ENCODE results near the gene LIPA.
"Not testable (repeated sequence)": the region's sequence is repeated elsewhere in the genome, so short reads cannot be mapped to it uniquely, and the experiment has no call there.

Gene LIPA

GRCh38 chr10:89269433-89270152 is 18.0 kb upstream of the LIPA start:
- Histone ChIP-seq H3K27ac (ENCODE audit: low read depth, low read length) (no peak overlapping the region), H3K4me3 (ENCODE audit: low read depth in 1 of 2, low read length in 2 of 2) (no peak overlapping the region), H3K4me1 (ENCODE audit: insufficient read depth, low read length) (peaks cover 8% of the 10 kb centered on the region), H3K36me3 (ENCODE audit: insufficient read depth, low read length) (no peaks in the 10 kb centered on the region), H3K9ac (ENCODE audit: low read length) (no peak overlapping the region), H3K27me3 (ENCODE audit: control insufficient read depth in 1 of 2, insufficient read depth in 2 of 2, low read length in 2 of 2) (no peaks in the 10 kb centered on the region), H3K9me3 (ENCODE audit: low read length) (no peaks in the 10 kb centered on the region)

GRCh38 chr10:89266721-89267453 is 15.3 kb upstream of the LIPA start:
- H3K27ac ChIP-seq (ENCODE audit: low read depth, low read length), result no peak overlapping the region
- H3K9ac ChIP-seq (ENCODE audit: low read length), result no peak overlapping the region
- no peak overlapping the region for H3K4me3 ChIP-seq (ENCODE audit: low read depth in 1 of 2, low read length in 2 of 2)

GRCh38 chr10:89263531-89263930 is 12.0 kb upstream of the LIPA start:
- H3K9ac ChIP-seq (ENCODE audit: low read length), result no peak overlapping the region
- H3K4me3 ChIP-seq (ENCODE audit: low read depth in 1 of 2, low read length in 2 of 2), result no peak overlapping the region
- H3K9me3 ChIP-seq (ENCODE audit: low read length), result no peaks in the 10 kb centered on the region
- no peaks in the 10 kb centered on the region for H3K27me3 ChIP-seq (ENCODE audit: control insufficient read depth in 1 of 2, insufficient read depth in 2 of 2, low read length in 2 of 2)
- H3K36me3 ChIP-seq (ENCODE audit: insufficient read depth, low read length), result no peaks in the 10 kb centered on the region
- H3K4me1 ChIP-seq (ENCODE audit: insufficient read depth, low read length), result peaks cover 25% of the 10 kb centered on the region
- no peak overlapping the region for H3K27ac ChIP-seq (ENCODE audit: low read depth, low read length)

More at GRCh38 chr10:89266721-89267453, 15.3 kb upstream of the LIPA start:
- peaks cover 13% of the 10 kb centered on the region for H3K4me1 ChIP-seq (ENCODE audit: insufficient read depth, low read length)
- no peaks in the 10 kb centered on the region for H3K9me3 ChIP-seq (ENCODE audit: low read length)
- no peaks in the 10 kb centered on the region for H3K27me3 ChIP-seq (ENCODE audit: control insufficient read depth in 1 of 2, insufficient read depth in 2 of 2, low read length in 2 of 2)
- H3K36me3 ChIP-seq (ENCODE audit: insufficient read depth, low read length), result no peaks in the 10 kb centered on the region

- H3K27ac ChIP-seq (ENCODE audit: low read depth, low read length), result no peak overlapping the region
Observed at GRCh38 chr10:89263091-89263490, 11.5 kb upstream of the LIPA start.

GRCh38 chr10:89262086-89263051 is 10.8 kb upstream of the LIPA start:
- Histone ChIP-seq H3K4me1 (ENCODE audit: insufficient read depth, low read length) (peaks cover 25% of the 10 kb centered on the region), H3K9ac (ENCODE audit: low read length) (no peak overlapping the region), H3K9me3 (ENCODE audit: low read length) (no peaks in the 10 kb centered on the region), H3K4me3 (ENCODE audit: low read depth in 1 of 2, low read length in 2 of 2) (no peak overlapping the region), H3K27ac (ENCODE audit: low read depth, low read length) (no peak overlapping the region), H3K27me3 (ENCODE audit: control insufficient read depth in 1 of 2, insufficient read depth in 2 of 2, low read length in 2 of 2) (no peaks in the 10 kb centered on the region), H3K36me3 (ENCODE audit: insufficient read depth, low read length) (no peaks in the 10 kb centered on the region)

More at GRCh38 chr10:89263091-89263490, 11.5 kb upstream of the LIPA start:
- Histone ChIP-seq H3K9me3 (ENCODE audit: low read length) (no peaks in the 10 kb centered on the region), H3K4me3 (ENCODE audit: low read depth in 1 of 2, low read length in 2 of 2) (no peak overlapping the region), H3K4me1 (ENCODE audit: insufficient read depth, low read length) (peaks cover 25% of the 10 kb centered on the region), H3K27me3 (ENCODE audit: control insufficient read depth in 1 of 2, insufficient read depth in 2 of 2, low read length in 2 of 2) (no peaks in the 10 kb centered on the region), H3K36me3 (ENCODE audit: insufficient read depth, low read length) (no peaks in the 10 kb centered on the region), H3K9ac (ENCODE audit: low read length) (no peak overlapping the region)

GRCh38 chr10:89258881-89259280 is 7.3 kb upstream of the LIPA start:
- Histone ChIP-seq H3K9ac (ENCODE audit: low read length) (no peak overlapping the region), H3K27me3 (ENCODE audit: control insufficient read depth in 1 of 2, insufficient read depth in 2 of 2, low read length in 2 of 2) (no peaks in the 10 kb centered on the region), H3K4me3 (ENCODE audit: low read depth in 1 of 2, low read length in 2 of 2) (no peak overlapping the region), H3K27ac (ENCODE audit: low read depth, low read length) (no peak overlapping the region), H3K9me3 (ENCODE audit: low read length) (no peaks in the 10 kb centered on the region), H3K36me3 (ENCODE audit: insufficient read depth, low read length) (no peaks in the 10 kb centered on the region), H3K4me1 (ENCODE audit: insufficient read depth, low read length) (peaks cover 18% of the 10 kb centered on the region)

- H3K4me1 ChIP-seq (ENCODE audit: insufficient read depth, low read length), result peaks cover 18% of the 10 kb centered on the region
- H3K9me3 ChIP-seq (ENCODE audit: low read length), result no peaks in the 10 kb centered on the region
- H3K9ac ChIP-seq (ENCODE audit: low read length), result no peak overlapping the region
- no peaks in the 10 kb centered on the region for H3K27me3 ChIP-seq (ENCODE audit: control insufficient read depth in 1 of 2, insufficient read depth in 2 of 2, low read length in 2 of 2)
- H3K4me3 ChIP-seq (ENCODE audit: low read depth in 1 of 2, low read length in 2 of 2), result no peak overlapping the region
- H3K36me3 ChIP-seq (ENCODE audit: insufficient read depth, low read length), result no peaks in the 10 kb centered on the region
- H3K27ac ChIP-seq (ENCODE audit: low read depth, low read length), result no peak overlapping the region
Observed at GRCh38 chr10:89257581-89257980, 6.0 kb upstream of the LIPA start.

- no peaks in the 10 kb centered on the region for H3K36me3 ChIP-seq (ENCODE audit: insufficient read depth, low read length)
- H3K4me1 ChIP-seq (ENCODE audit: insufficient read depth, low read length), result peaks cover 13% of the 10 kb centered on the region
- H3K27ac ChIP-seq (ENCODE audit: low read depth, low read length), result no peak overlapping the region
- no peak overlapping the region for H3K9ac ChIP-seq (ENCODE audit: low read length)
- H3K9me3 ChIP-seq (ENCODE audit: low read length), result no peaks in the 10 kb centered on the region
- no peaks in the 10 kb centered on the region for H3K27me3 ChIP-seq (ENCODE audit: control insufficient read depth in 1 of 2, insufficient read depth in 2 of 2, low read length in 2 of 2)
- H3K4me3 ChIP-seq (ENCODE audit: low read depth in 1 of 2, low read length in 2 of 2), result no peak overlapping the region
Observed at GRCh38 chr10:89256962-89257361, 5.4 kb upstream of the LIPA start.

- Histone ChIP-seq H3K9me3 (ENCODE audit: low read length) (no peaks in the 10 kb centered on the region), H3K27ac (ENCODE audit: low read depth, low read length) (no peak overlapping the region), H3K4me3 (ENCODE audit: low read depth in 1 of 2, low read length in 2 of 2) (no peak overlapping the region), H3K36me3 (ENCODE audit: insufficient read depth, low read length) (no peaks in the 10 kb centered on the region), H3K9ac (ENCODE audit: low read length) (no peak overlapping the region), H3K27me3 (ENCODE audit: control insufficient read depth in 1 of 2, insufficient read depth in 2 of 2, low read length in 2 of 2) (no peaks in the 10 kb centered on the region), H3K4me1 (ENCODE audit: insufficient read depth, low read length) (peaks cover 9% of the 10 kb centered on the region)
Observed at GRCh38 chr10:89256340-89256739, 4.8 kb upstream of the LIPA start.

- Histone ChIP-seq H3K27ac (ENCODE audit: low read depth, low read length) (no peak overlapping the region), H3K4me1 (ENCODE audit: insufficient read depth, low read length) (peaks cover 11% of the 10 kb centered on the region), H3K9ac (ENCODE audit: low read length) (no peak overlapping the region), H3K4me3 (ENCODE audit: low read depth in 1 of 2, low read length in 2 of 2) (no peak overlapping the region), H3K27me3 (ENCODE audit: control insufficient read depth in 1 of 2, insufficient read depth in 2 of 2, low read length in 2 of 2) (no peaks in the 10 kb centered on the region), H3K9me3 (ENCODE audit: low read length) (no peaks in the 10 kb centered on the region), H3K36me3 (ENCODE audit: insufficient read depth, low read length) (no peaks in the 10 kb centered on the region)
Observed at GRCh38 chr10:89255793-89256192, 4.2 kb upstream of the LIPA start.

GRCh38 chr10:89255091-89255579 is 3.6 kb upstream of the LIPA start:
- not testable (repeated sequence) for H3K4me3 ChIP-seq (ENCODE audit: low read depth in 1 of 2, low read length in 2 of 2); H3K9ac ChIP-seq (ENCODE audit: low read length); H3K27me3 ChIP-seq (ENCODE audit: control insufficient read depth in 1 of 2, insufficient read depth in 2 of 2, low read length in 2 of 2); H3K36me3 ChIP-seq (ENCODE audit: insufficient read depth, low read length); H3K27ac ChIP-seq (ENCODE audit: low read depth, low read length); H3K4me1 ChIP-seq (ENCODE audit: insufficient read depth, low read length); H3K9me3 ChIP-seq (ENCODE audit: low read length)
